GM12874 (cell line): ENCODE results near the gene H1-8.

Experiments
- TF ChIP-seq, protein P1 (sequence below): IDR thresholded peaks from 2 replicates; pipeline ENCODE4 v1.5.1; 2011; ENCODE audit warnings: low read depth, mild to moderate bottlenecking, control low read depth, low read length, moderate library complexity; ENCODE audit not compliant: insufficient read depth

The H1-8 gene

DNA sequence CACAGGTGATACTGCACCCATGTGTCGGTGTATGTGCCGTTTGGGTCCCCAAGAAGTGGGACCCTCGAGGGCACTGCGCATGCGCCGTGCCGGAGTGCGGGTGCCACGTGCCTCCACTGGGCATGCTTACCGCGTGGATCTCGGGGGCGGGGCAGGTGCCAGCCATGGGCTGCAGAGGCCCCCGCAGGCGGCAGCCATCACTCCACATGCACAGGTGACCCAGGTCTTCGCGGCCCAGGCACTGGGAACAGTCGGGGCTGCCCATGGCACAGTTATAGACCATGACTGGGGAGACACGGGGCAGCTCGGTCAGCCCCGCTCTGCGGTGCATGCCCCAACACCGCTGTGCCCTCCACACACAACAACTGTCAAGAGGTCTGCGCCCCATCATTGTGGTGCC is 31.2 kb downstream of the H1-8 start:
- TF ChIP-seq, protein P1, sequence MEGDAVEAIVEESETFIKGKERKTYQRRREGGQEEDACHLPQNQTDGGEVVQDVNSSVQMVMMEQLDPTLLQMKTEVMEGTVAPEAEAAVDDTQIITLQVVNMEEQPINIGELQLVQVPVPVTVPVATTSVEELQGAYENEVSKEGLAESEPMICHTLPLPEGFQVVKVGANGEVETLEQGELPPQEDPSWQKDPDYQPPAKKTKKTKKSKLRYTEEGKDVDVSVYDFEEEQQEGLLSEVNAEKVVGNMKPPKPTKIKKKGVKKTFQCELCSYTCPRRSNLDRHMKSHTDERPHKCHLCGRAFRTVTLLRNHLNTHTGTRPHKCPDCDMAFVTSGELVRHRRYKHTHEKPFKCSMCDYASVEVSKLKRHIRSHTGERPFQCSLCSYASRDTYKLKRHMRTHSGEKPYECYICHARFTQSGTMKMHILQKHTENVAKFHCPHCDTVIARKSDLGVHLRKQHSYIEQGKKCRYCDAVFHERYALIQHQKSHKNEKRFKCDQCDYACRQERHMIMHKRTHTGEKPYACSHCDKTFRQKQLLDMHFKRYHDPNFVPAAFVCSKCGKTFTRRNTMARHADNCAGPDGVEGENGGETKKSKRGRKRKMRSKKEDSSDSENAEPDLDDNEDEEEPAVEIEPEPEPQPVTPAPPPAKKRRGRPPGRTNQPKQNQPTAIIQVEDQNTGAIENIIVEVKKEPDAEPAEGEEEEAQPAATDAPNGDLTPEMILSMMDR: no peak

DNA sequence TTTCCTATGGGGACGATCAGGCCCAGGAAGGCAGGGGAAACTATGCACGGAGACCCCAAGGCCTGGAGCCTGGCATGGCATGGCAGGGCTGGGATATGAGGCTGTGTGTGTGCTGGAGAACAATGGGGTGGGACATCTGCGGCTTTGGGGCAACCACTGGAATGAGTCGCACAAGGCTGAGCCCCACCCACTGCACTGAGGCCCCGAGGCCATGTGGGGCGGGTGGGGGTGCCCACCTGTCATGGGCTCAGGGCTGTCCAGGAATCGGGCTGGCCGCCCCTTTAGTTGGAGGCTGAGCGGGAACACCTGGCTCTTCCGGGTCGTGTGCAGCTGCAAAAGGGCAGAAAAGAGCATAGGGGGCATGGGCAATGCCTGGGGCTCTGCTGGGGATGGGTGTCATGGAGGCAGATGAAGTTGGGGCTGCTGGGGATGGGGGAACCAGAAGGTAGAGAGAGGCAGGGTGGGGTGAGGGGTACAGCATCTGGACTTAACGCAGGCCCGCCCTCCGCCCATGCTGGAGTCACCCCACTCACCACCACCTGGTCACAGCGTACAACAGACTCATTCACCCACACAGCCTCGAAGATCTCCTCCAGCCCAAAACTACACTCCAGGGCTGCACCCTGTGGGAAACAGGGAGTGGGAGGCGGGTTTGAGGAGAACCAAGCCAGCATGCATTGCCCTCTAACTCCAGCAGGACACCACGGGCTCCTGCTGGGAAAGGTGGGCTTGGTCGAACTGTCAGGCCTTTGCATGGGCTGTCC is 32.4 kb downstream of the H1-8 start:
- TF ChIP-seq, protein P1: no peak

DNA sequence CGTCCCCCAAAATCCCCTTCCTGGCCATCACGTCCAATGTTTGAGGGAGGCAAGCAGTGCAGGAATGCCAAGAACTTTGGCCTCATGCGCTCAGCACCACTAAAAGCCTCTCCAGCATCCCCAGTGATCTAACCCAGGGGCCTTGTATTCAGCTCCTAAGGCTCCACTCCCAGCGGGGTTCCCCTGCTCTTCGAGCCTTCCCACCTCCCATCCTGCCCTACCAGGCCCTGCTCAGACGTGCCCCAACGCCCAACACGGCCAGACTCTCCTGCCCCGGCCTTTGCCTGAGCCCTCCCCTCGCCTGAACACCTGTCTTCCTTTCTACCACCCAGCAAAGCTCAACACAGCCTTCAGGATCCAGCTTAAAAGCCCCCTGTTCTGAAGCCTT is 33.0 kb downstream of the H1-8 start:
- TF ChIP-seq, protein P1: no peak

DNA sequence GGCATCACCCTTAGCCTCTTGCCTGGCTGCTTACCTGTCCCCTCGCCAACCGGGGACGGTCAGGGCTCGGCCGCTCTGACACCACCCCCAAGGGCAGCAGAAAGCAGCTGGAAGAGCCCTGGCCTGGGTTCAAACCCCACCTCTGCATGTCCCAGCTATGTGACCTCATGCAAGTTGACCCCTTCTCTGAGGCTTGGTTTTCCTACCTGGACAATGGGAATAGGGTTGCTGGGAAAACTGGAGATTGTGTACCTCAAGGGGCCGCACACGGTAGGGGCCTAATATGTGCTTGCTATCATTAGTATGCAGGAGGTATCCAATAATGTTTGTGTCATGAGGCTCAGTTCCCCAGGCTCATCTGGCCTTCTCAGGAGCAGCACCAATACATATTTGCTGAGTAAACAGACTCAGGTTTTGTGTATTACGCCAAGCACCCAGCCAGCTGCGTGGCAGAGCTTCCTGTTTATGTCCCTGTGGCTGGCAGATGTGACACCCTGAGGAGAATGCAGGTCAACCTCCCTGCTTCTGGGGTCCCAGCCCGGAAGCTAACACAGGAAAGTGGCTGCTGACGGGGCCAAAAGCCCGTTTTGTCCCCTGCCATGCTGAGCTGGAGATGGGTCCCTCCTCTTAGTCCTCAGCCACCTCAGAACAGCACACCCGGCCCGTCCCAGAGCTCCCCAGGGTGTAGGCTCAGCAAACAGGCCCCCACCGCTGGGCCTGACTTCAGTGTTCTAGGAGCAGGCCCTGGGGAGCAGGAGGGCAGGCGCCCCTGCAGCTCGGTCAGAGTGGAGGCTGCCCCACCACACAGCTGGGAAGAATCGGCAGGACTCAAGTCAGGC is 33.8 kb downstream of the H1-8 start:
- TF ChIP-seq, protein P1: no peak

DNA sequence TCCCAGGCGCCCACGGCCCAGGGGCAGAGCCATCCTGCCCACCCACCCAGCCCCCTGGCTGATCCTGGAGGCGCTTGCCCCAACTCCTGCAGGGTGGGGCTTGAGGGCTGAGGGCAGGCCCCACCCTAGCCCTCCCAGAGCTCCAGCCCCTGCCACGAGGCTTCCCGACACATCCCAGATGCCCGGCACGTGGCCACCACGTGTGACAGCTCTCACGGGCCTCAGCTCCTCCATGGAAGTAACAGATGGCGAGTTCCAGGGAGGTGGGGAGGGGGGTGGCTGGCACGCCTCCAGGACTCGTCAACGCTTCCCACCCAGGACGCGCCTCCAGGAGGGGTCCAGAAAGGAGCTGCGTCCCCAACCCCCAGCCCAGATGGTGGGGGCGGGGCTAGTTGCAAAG is 34.4 kb downstream of the H1-8 start:
- TF ChIP-seq, protein P1: no peak

DNA sequence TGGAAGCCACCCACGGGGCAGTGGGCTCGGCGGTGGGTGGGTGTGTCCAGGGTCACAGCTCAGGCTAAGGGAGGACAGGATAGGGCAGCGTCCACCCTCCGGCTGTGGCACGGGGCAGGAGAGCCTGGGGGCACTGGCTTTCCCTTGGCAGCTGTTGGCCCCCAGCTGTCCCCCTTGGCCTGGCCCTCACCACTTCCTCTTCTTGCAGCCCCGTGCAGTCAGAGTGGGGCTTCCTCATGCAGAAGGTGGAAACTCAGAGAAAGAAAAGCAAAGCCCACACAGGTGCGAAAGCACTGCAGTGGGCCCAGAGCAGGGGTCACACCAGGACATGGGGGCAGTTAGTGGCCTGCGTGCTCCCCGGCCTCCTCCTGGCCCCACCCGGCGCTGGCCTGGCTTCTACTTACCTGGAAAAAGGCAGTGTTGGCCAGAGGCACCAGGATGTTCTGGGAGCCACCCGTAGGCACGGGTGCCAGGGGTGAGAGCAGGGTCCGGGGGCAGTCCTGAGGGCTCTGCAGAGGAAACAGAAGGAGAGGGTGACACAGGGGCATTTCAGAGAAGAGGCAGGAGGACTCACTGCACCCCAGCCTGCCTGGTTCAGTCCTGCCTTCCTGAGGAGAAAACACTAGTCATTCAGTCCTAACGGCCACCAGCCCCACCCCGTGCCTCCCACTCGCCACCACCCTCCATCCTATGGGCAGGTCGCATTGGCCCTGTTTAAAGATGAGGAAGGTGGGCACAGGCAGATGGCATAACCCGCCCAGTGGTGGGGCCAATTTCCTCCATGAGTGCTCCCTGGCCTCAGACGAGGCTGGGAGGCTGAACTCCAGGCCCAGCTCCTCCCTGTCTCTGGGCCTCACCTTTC is 35.2 kb downstream of the H1-8 start:
- TF ChIP-seq, protein P1: no peak

DNA sequence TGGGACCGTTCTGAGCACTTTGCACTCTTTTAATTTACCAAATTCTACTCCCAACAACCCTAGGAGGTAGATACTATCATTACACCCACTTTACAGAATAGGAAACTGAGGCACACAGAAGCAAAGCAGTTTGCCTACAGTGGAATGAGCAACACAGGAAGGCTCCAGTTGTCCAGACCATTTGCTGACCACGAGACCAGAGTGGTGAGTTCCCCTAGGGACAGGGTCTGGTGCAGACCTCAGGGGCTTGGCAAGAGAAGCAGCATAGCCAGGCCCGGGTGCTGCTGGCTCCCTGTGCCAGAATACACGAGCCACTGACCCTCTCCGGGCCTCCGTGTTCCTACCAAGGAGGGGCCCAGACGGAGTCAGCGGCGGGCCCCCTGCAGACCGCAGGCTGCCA is 37.0 kb downstream of the H1-8 start:
- TF ChIP-seq, protein P1: no peak
